Breast epithelium (tissue), 4 donors: ENCODE measurements around the gene PCBP4. TPM values are rescaled to one million over a fixed set of nuclear protein-coding genes. Genes with fewer than 3 reads are reported as not detected.
A peak's percentile ranks its signal among the peaks of the same experiment; 100 is the strongest.

Source experiments
- DNase-seq, 2 donors: peaks; one replicate each; pipeline ENCODE4 v3.0.0-alpha.2; 2019; ENCODE audit warnings: low spot score in 2 of 2
- H3K27ac ChIP-seq, 2 donors: fragments of 200-600 bp; sonication (generic) in 1 of 2; one replicate each; pipeline ENCODE4 v1.5.1; 2016 to 2019; ENCODE audit warnings: mild to moderate bottlenecking in 1 of 2
- H3K27me3 ChIP-seq, 2 donors: fragments of 200-600 bp; sonication (generic) in 1 of 2; one replicate each; pipeline versions ENCODE4 v1.5.1 to v1.6.0; 2017 to 2019; ENCODE audit warnings: control low read depth in 1 of 2, mild to moderate bottlenecking in 1 of 2
- H3K36me3 ChIP-seq: fragments of 200-600 bp; one replicate; pipeline ENCODE4 v1.5.1; 2019
- H3K4me1 ChIP-seq, 2 donors: fragments of 200-600 bp; sonication (generic); one replicate each; pipeline ENCODE4 v1.5.1; 2016 to 2019; ENCODE audit warnings: control low read depth in 1 of 2
- H3K4me3 ChIP-seq, 3 donors: fragments of 200-600 bp; sonication (generic); 1 replicate in 2 of 3; 2 replicates in 1 of 3; pipeline ENCODE4 v1.5.1; 2016 to 2019; ENCODE audit warnings: mild to moderate bottlenecking in 3 of 3, moderate library complexity in 2 of 3
- H3K9me3 ChIP-seq, 2 donors: fragments of 200-600 bp; sonication (generic) in 1 of 2; one replicate each; pipeline ENCODE4 v1.5.1; 2016 to 2019; ENCODE audit warnings: control low read depth in 1 of 2
- POLR2A ChIP-seq: fragments of 450-650 bp; IDR thresholded peaks from one replicate; pipeline ENCODE4 v1.6.1; 2016; ENCODE audit warnings: antibody characterized with exemption, mild to moderate bottlenecking, moderate library complexity
- POLR2AphosphoS5 ChIP-seq, 3 donors: sonication (generic); formaldehyde crosslinking; IDR thresholded peaks; one replicate each; pipeline ENCODE4 v1.6.1; 2017; ENCODE audit warnings: antibody characterized with exemption in 3 of 3
- intact Hi-C: fragments of 100-400 bp; cut with DNase I; formaldehyde crosslinking; loops from one replicate; pipeline ENCODE4 v1.15.1; 2023; ENCODE audit warnings: low total_unique reads
- total RNA-seq, 3 donors: library from RNA; depleted of rRNA; stranded (reverse); fragments of >200 nt; gene quantifications; one replicate each; pipeline ENCODE4 v1.1.0, GENCODE V29; 2016
- TF ChIP-seq, protein P1 (sequence below), 3 donors: fragments of 450-650 bp; IDR thresholded peaks; one replicate each; pipeline ENCODE4 v1.5.1; 2016 to 2017; ENCODE audit warnings: antibody characterized with exemption in 3 of 3, mild to moderate bottlenecking in 3 of 3, moderate library complexity in 3 of 3

PCBP4 gene
- total RNA-seq, 3 donors from 2014 or later = 36.2 to 51.8 (median 51.2) TPM

DNA sequence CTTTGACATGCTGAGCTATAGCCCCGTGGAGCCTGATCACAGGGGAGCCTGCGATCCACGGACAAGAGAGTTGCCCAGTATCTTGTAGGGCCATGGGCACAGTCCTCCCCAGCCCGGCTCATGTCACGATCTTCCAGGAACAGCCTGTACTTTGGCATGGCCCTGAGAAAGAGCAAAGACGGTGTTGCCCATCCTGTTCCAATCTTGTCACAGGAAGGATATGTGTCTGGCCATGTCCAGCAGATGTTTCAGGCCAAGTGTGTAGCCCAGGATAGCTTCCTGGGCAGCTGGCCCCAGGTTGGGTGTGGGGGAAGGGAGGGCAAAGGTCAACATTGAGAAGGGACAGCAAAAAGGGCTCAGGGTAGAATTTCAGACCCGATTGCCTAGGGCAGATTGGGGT lies 45.4 kb upstream of the PCBP4 start:
- Histone ChIP-seq H3K9me3 (no peaks in the 10 kb centered on the region), H3K27ac (no peak overlapping the region), H3K36me3 (no peaks in the 10 kb centered on the region), H3K4me3 (no peak overlapping the region), H3K27me3 (no peaks in the 10 kb centered on the region), H3K4me1 (no peaks in the 10 kb centered on the region)
- intact Hi-C loops = no loop called here
- TF ChIP-seq, protein P1, sequence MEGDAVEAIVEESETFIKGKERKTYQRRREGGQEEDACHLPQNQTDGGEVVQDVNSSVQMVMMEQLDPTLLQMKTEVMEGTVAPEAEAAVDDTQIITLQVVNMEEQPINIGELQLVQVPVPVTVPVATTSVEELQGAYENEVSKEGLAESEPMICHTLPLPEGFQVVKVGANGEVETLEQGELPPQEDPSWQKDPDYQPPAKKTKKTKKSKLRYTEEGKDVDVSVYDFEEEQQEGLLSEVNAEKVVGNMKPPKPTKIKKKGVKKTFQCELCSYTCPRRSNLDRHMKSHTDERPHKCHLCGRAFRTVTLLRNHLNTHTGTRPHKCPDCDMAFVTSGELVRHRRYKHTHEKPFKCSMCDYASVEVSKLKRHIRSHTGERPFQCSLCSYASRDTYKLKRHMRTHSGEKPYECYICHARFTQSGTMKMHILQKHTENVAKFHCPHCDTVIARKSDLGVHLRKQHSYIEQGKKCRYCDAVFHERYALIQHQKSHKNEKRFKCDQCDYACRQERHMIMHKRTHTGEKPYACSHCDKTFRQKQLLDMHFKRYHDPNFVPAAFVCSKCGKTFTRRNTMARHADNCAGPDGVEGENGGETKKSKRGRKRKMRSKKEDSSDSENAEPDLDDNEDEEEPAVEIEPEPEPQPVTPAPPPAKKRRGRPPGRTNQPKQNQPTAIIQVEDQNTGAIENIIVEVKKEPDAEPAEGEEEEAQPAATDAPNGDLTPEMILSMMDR (IDR thresholded peaks at IDR 0.05) = no peak
- no peak for TF ChIP-seq POLR2A
- TF ChIP-seq POLR2AphosphoS5 (IDR thresholded peaks at IDR 0.05) = no peak
- no peak for DNase-seq

DNA sequence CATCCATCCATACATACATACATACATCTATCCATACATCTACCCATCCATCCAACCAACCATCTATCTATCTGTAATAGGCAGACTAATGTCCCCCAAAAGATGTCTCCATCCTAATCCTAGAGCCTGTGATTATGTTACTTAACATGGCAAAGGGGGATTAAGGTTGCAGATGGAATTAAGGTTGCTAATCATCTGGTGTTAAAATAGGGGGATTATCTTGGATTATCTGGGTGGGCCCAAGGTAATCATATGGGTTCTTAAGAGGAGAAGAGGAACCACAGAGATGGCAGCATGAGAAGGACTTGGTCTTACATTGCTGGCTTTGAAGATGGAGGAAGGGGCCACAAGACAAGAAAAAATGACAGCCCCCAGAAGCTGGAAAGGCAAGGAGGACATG lies 43.2 kb upstream of the PCBP4 start:
- no peak overlapping the region for H3K27ac ChIP-seq
- no peaks in the 10 kb centered on the region for H3K9me3 ChIP-seq
- intact Hi-C loops = no loop called here
- DNase-seq = no peak
- no peak overlapping the region for H3K4me3 ChIP-seq
- H3K36me3 ChIP-seq = no peaks in the 10 kb centered on the region
- peaks cover 3 to 7% of the 10 kb centered on the region in 2 donors for H3K4me1 ChIP-seq
- TF ChIP-seq POLR2AphosphoS5 (IDR thresholded peaks at IDR 0.05) (no peak), POLR2A (no peak)
- TF ChIP-seq, protein P1 (IDR thresholded peaks at IDR 0.05) = no peak
- no peaks in the 10 kb centered on the region for H3K27me3 ChIP-seq

DNA sequence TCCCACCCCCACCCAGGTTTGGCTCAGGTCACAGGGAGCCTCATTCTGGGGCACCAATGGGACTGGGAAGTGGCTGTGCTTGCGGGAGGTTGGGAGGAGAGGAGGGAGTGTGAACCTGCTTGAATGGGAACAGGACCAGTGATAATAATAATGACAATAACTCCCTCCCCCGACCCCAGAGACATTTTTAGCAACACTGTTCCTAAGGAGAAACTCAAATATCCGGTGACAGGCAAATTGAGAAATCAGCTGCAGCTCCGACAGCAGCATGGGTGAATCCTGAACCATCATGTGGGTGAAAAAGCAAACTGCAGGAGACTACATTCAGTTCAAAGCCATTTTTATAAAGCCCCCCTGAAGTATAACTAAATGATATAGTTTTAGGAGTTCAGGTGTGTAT lies 40.0 kb upstream of the PCBP4 start:
- no peak for DNase-seq
- intact Hi-C loops = loop anchor here (10.0 kb wide), 1 partner anchor 48 kb away; the partner anchor contains the start of gene DUSP7
- H3K9me3 ChIP-seq = no peaks in the 10 kb centered on the region
- no peaks in the 10 kb centered on the region for H3K27me3 ChIP-seq
- H3K36me3 ChIP-seq = no peaks in the 10 kb centered on the region
- H3K4me1 ChIP-seq = peaks cover 7 to 12% of the 10 kb centered on the region in 2 donors
- TF ChIP-seq, protein P1 (IDR thresholded peaks at IDR 0.05) = no peak
- TF ChIP-seq POLR2AphosphoS5 (IDR thresholded peaks at IDR 0.05) (no peak), POLR2A (no peak)
- H3K27ac ChIP-seq = no peak overlapping the region
- no peak overlapping the region for H3K4me3 ChIP-seq

DNA sequence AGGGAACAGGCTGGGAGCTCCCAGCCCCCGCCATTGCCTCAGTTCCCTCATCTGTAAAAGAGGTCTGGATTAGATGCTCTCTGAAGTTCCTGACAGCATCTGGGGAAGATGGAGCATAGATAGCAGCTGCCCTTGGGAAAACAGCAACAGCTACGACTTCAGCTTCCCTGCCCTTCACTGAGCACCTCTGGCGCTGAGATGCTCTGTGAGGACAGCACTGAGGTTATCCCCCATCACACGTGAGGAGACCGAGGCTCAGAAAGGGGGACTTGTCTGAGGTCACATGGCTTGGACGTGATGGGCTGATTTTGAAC lies 39.5 kb upstream of the PCBP4 start:
- no peaks in the 10 kb centered on the region for H3K9me3 ChIP-seq
- H3K4me1 ChIP-seq = peaks cover 7 to 12% of the 10 kb centered on the region in 2 donors
- no peaks in the 10 kb centered on the region for H3K27me3 ChIP-seq
- DNase-seq = no peak
- no peak overlapping the region for H3K4me3 ChIP-seq
- H3K36me3 ChIP-seq = no peaks in the 10 kb centered on the region
- H3K27ac ChIP-seq = no peak overlapping the region
- intact Hi-C loops = loop anchor here (10.0 kb wide), 1 partner anchor 48 kb away; the partner anchor contains the start of gene DUSP7
- TF ChIP-seq, protein P1 (IDR thresholded peaks at IDR 0.05) = no peak
- TF ChIP-seq POLR2AphosphoS5 (IDR thresholded peaks at IDR 0.05) (no peak), POLR2A (no peak)

DNA sequence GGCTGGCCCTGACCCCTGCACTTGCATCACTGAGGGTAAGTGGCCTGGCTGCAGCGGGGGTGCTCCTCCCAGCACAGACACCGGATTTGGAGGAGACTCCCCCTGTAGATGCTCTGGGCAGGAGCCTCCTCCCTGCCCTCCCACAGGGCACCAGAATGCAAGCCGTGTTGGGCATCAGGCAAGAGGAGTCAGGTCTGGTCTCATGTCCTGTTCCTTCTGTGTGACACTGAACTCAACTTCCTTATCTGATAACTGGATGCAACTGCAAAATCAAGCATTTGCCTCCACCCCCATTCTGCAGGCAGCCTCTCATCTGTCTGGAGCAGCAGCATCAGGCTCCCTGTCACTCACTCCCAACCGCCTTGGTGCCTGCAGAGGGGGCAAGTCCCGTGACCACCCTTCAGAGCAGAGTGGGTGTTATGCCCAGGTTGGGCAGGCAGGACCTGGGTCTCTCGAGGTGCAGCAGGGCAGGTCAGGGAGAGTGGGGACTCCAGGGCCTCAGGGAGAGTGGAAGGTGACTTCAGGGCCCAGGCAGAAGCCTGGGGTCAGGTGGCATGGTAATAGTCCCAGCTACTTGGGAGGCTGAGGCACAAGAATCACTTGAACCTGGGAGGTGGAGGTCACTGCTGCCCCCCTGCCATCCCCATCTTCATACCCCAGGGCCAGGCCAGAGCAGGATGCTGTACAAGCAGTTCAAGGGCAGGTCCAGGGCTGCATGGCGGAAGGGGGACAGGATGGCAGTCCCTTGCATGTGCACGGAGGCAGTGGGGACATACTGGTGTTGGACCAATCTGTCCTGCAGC lies 39.0 kb upstream of the PCBP4 start:
- H3K4me1 ChIP-seq = peaks cover 7 to 12% of the 10 kb centered on the region in 2 donors
- peak overlapping the region in 1 of 3 donors; percentile 54 for H3K4me3 ChIP-seq
- intact Hi-C loops = loop anchor here (10.0 kb wide), 1 partner anchor 49 kb away; the partner anchor contains the start of gene DUSP7
- TF ChIP-seq POLR2AphosphoS5 (IDR thresholded peaks at IDR 0.05) (no peak), POLR2A (no peak)
- TF ChIP-seq, protein P1 (IDR thresholded peaks at IDR 0.05) = no peak
- DNase-seq = no peak
- H3K27me3 ChIP-seq = no peaks in the 10 kb centered on the region
- no peaks in the 10 kb centered on the region for H3K9me3 ChIP-seq
- H3K27ac ChIP-seq = peak overlapping the region; percentile 55 to 70
- no peaks in the 10 kb centered on the region for H3K36me3 ChIP-seq
